MCF 10A (cell line): Measurements from ENCODE around the gene FAM156A. TPM values are rescaled to one million over a fixed set of nuclear protein-coding genes. Genes with fewer than 3 reads are reported as not detected.
"Not testable (repeated sequence)": the region's sequence is repeated elsewhere in the genome, so short reads cannot be mapped to it uniquely, and the experiment has no call there.

Experiments
- BruUV-seq: library from RNA; stranded (reverse); fragments of 400-500 nt; replicated peaks from 2 replicates; lab custom pipeline; 2021; lab: Mats Ljungman, UMichigan
- CTCF ChIA-PET: fragments of 300-600 bp; sonication (Branson Sonifier 250); formaldehyde crosslinking; extraction: SDS; loops from one replicate; lab custom pipeline; 2021; ENCODE audit warnings: antibody characterized with exemption, inconsistent platforms; lab: Yijun Ruan, JAX
- POLR2A ChIA-PET: fragments of 300-600, 350-650 bp; sonication (Branson Sonifier 250); formaldehyde crosslinking; extraction: SDS; loops from one replicate; lab custom pipeline; 2020; ENCODE audit warnings: antibody characterized with exemption, inconsistent platforms; lab: Yijun Ruan, JAX
- DNase-seq: peaks from one replicate; pipeline ENCODE4 v3.0.0-alpha.2; 2018; ENCODE audit not compliant: unreplicated experiment
- H3K27ac Mint-ChIP-seq: one replicate; pipeline ENCODE4 v1.8.0; 2022; ENCODE audit warnings: mild to moderate bottlenecking, low read depth, mixed read lengths; ENCODE audit not compliant: unreplicated experiment
- H3K27me3 Mint-ChIP-seq: one replicate; pipeline ENCODE4 v1.8.0; 2022; ENCODE audit warnings: mixed read lengths; ENCODE audit not compliant: insufficient read depth, unreplicated experiment
- H3K36me3 Mint-ChIP-seq: one replicate; pipeline ENCODE4 v1.8.0; 2022; ENCODE audit warnings: mild to moderate bottlenecking, moderate library complexity, mixed read lengths; ENCODE audit not compliant: insufficient read depth, unreplicated experiment
- H3K4me1 Mint-ChIP-seq: one replicate; pipeline ENCODE4 v1.8.0; 2022; ENCODE audit warnings: mixed read lengths; ENCODE audit not compliant: insufficient read depth, unreplicated experiment
- H3K4me3 Mint-ChIP-seq: one replicate; pipeline ENCODE4 v1.8.0; 2022; ENCODE audit warnings: mild to moderate bottlenecking, moderate library complexity, mixed read lengths; ENCODE audit not compliant: unreplicated experiment
- H3K9me3 Mint-ChIP-seq: one replicate; pipeline ENCODE4 v1.8.0; 2022; ENCODE audit warnings: mixed read lengths; ENCODE audit not compliant: unreplicated experiment
- intact Hi-C: fragments of 100-400 bp; cut with micrococcal nuclease; formaldehyde crosslinking; loops from 2 replicates; pipeline ENCODE4 v1.14.1; 2022
- total RNA-seq: library from RNA; stranded (reverse); gene quantifications from 2 replicates; pipeline ENCODE4 v1.2.3, GENCODE V29; 2022

The FAM156A gene
- total RNA-seq, 1 experiment from 2014 or later: 19.3 TPM

DNA sequence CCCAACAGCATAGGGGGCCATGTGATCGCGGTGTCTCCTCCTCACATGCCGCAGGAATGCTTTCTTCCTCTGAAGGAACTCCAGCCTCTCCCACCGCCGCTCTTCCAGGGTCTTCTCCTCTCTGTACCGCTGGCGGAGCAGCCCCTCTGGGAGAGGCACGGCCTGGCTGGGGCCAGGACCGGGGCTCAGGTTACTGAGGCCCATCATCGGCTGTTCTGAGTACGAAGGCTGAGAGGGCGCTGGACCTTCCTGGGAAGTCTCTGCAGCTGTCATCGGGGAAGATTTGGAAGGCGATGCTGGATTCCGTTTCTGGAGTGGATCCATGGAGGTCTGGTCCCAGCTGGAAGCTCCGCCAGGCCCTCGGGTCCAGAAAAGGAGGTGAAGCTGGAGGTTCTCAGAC is 10.1 kb downstream of the FAM156A start:
- H3K4me1 Mint-ChIP-seq, H3K27ac Mint-ChIP-seq, H3K4me3 Mint-ChIP-seq, H3K36me3 Mint-ChIP-seq, BruUV-seq, POLR2A ChIA-PET, intact Hi-C loops, H3K9me3 Mint-ChIP-seq, CTCF ChIA-PET, H3K27me3 Mint-ChIP-seq, DNase-seq: not testable (repeated sequence)

DNA sequence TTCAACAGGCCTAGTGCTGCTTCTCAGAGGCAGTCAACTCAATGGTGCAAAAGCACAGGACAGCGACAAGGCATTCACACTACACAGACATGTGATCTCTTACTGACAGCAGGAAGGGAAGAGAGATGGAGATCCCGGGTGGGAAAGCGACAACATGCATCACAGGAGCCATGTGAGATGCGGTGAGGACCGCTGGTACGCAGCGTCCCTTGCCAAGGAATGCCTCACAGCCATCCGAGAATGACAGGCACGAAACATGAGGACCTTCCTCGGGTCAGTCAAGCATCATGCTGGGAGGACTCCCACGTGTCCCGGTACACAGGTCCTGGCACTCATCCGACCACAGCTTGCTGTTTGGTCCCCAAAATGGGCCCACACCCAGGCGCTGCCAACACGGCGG is 10.8 kb downstream of the FAM156A start:
- H3K4me1 Mint-ChIP-seq, DNase-seq, POLR2A ChIA-PET, BruUV-seq, CTCF ChIA-PET, H3K27me3 Mint-ChIP-seq, intact Hi-C loops, H3K9me3 Mint-ChIP-seq, H3K4me3 Mint-ChIP-seq, H3K36me3 Mint-ChIP-seq, H3K27ac Mint-ChIP-seq: not testable (repeated sequence)

DNA sequence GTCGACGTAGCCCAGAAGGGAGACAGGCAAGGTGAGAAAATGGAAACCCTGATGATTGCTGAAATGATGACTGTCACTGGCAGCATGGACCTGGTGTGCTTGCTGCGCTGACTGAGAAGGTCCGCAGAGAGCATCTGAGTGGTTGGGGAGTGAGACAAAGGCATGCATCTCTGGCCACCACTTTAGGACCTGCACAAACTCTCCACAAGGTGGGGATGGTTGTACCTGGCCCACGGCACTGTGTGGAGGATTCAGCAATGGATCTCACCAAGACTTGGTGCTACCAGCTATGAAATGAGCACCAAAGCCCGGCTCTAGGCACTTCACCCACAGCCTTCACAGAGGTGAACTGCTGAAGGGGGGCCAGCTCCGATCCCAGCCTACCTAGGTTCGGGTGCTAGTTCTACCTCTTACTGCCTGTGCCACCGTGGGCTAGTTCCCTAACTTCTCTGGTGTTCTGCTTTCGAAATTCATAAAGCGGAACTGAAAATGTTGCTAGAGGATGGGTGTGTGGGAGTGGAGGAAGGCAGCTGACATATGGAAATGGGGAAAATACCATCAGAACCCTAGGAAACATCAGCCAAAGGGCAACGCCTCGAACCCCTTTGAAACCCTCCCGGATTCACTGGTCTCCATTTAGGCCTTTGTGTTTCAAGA is 12.4 kb downstream of the FAM156A start:
- H3K4me3 Mint-ChIP-seq, BruUV-seq, POLR2A ChIA-PET, intact Hi-C loops, H3K4me1 Mint-ChIP-seq, CTCF ChIA-PET, H3K27ac Mint-ChIP-seq, H3K36me3 Mint-ChIP-seq, DNase-seq, H3K27me3 Mint-ChIP-seq, H3K9me3 Mint-ChIP-seq: not testable (repeated sequence)

DNA sequence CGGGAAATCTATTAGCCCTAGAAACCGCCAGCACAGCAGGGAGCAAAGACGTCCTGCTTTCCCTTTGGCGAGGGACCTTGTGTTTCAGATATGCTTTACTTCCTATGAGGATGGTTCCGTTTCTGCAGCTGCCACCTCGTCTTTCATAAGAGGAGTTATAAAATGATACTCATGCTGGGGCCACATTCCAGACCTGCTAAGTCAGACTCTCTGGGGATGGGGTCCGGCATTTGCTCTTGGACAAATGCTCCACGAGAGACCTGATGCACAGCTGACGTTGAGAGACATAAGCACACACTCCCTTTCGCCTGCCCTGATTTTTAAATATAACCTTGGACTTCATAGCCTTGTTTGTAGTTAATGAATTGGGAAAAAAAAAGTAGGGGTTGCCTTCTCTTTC is 16.6 kb downstream of the FAM156A start:
- intact Hi-C loops: not testable (repeated sequence)

GRCh38 chrX:52940704-52941103 is 17.6 kb downstream of the FAM156A start:
- H3K27me3 Mint-ChIP-seq, H3K4me1 Mint-ChIP-seq, H3K9me3 Mint-ChIP-seq, H3K4me3 Mint-ChIP-seq, POLR2A ChIA-PET, H3K36me3 Mint-ChIP-seq, CTCF ChIA-PET, BruUV-seq, intact Hi-C loops, H3K27ac Mint-ChIP-seq, DNase-seq: not testable (repeated sequence)

More for the DNA sequence above, 16.6 kb downstream of the FAM156A start:
- H3K4me1 Mint-ChIP-seq, POLR2A ChIA-PET, H3K9me3 Mint-ChIP-seq, BruUV-seq, H3K4me3 Mint-ChIP-seq, H3K36me3 Mint-ChIP-seq, DNase-seq, H3K27me3 Mint-ChIP-seq, H3K27ac Mint-ChIP-seq, CTCF ChIA-PET: not testable (repeated sequence)

GRCh38 chrX:52935470-52935784 is 22.9 kb downstream of the FAM156A start:
- peak overlapping the region; percentile 99 for H3K27ac Mint-ChIP-seq
- intact Hi-C loops, H3K36me3 Mint-ChIP-seq, DNase-seq, H3K27me3 Mint-ChIP-seq, H3K4me1 Mint-ChIP-seq, H3K9me3 Mint-ChIP-seq: not testable (repeated sequence)
- CTCF ChIA-PET: interaction anchor here (0.6 to 0.7 kb wide), 6 partner anchors 10 to 1303 kb away, joined by 3 to 4 read pairs (median 3); no protein-coding TSS in a partner anchor
- peak overlapping the region; percentile 87 for H3K4me3 Mint-ChIP-seq
- POLR2A ChIA-PET: interaction anchor here (0.7 to 1.1 kb wide), 4 partner anchors 12 to 290 kb away, joined by 3 to 7 read pairs (median 6); partner anchors contain the start of gene KDM5C
- BruUV-seq: TSS peak; percentile 99
